Colonic mucosa (tissue), 4 donors: ENCODE data around the gene TSNAX. TPM values are rescaled to one million over a fixed set of nuclear protein-coding genes. Genes with fewer than 3 reads are reported as not detected.

Experiments used
- DNase-seq: peaks from one replicate; pipeline ENCODE4 v3.0.0-alpha.2; 2020
- H3K27ac ChIP-seq: fragments of 200-600 bp; one replicate; pipeline ENCODE4 v1.8.0; 2021
- H3K27me3 ChIP-seq: fragments of 200-600 bp; one replicate; pipeline ENCODE4 v1.8.0; 2021
- H3K36me3 ChIP-seq: fragments of 200-600 bp; one replicate; pipeline ENCODE4 v1.8.0; 2021
- H3K4me1 ChIP-seq: fragments of 200-600 bp; one replicate; pipeline ENCODE4 v1.8.0; 2021; ENCODE audit warnings: mild to moderate bottlenecking
- H3K4me3 ChIP-seq: fragments of 200-600 bp; one replicate; pipeline ENCODE4 v1.8.0; 2021
- H3K9ac ChIP-seq, 2 donors: one replicate each; pipeline ENCODE4 v1.7.0; 2013; ENCODE audit warnings: control low read depth in 2 of 2, low read depth in 2 of 2, low read length in 2 of 2
- H3K9me3 ChIP-seq: fragments of 200-600 bp; one replicate; pipeline ENCODE4 v1.8.0; 2021
- intact Hi-C: fragments of 100-400 bp; cut with DNase I; formaldehyde crosslinking; loops from one replicate; pipeline ENCODE4 v1.14.1; 2022
- total RNA-seq, 2 donors: library from RNA; stranded (reverse); fragmentation: NEBNext Ultra II Directional in 1 of 2; extraction: Animal tissue kit (Norgen Biotek cat#: 25700) in 1 of 2; gene quantifications; one replicate each; pipeline ENCODE4 v1.2.1, GENCODE V29; 2021
- TF ChIP-seq, protein P1 (sequence below): fragments of 200-600 bp; IDR thresholded peaks from one replicate; pipeline ENCODE4 v1.8.0; 2022; ENCODE audit warnings: antibody characterized with exemption, mild to moderate bottlenecking
- donor health status: healthy.
- donor health status: DM: no; HTN: no; CAD: no.
- donor health status: DM: no; HTN: no; CAD: no.

The TSNAX gene
- total RNA-seq, 2 donors from 2014 or later: 22.6 to 37.3 TPM

DNA sequence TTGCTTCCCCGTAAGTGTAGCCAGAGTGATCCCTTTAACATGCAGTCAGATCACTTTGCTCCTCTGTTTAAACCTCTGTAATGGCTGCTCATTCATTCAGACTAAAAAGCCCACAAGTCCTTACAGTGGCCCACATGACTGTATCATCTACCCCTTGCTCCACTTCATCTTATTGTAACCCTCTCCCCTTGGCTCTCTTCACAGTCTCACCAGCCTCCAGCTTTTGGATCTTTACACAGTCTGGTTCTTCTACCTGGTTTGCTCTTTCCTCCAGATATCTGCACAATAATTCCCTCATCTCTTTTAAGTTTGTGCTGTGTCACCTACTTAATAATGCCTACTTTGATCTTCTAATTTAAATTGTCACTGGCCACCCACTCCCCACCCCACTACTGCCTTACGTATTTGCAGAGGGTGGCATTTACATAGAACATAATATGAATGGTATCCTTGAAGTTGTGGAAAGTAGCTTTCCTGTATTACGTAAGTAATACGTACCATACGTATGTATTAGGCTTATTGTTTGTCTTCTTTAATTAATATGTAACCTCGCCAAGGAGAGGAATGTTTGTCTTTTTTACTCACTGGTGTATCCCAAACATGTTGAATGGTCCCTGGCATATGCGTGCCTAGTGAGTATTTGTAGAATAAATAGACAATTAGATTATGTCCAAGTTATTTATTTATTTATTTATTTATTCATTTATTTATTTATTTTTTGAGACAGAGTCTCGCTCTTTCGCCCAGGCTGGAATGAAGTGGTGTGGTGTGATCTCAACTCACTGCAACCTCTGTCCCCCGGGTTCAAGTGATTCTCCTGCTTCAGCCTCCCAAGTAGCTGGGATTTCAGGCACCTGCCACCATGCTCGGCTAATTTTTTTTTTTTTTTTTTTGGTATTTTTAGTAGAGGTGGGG lies 48.6 kb downstream of the TSNAX start:
- no peak for DNase-seq

DNA sequence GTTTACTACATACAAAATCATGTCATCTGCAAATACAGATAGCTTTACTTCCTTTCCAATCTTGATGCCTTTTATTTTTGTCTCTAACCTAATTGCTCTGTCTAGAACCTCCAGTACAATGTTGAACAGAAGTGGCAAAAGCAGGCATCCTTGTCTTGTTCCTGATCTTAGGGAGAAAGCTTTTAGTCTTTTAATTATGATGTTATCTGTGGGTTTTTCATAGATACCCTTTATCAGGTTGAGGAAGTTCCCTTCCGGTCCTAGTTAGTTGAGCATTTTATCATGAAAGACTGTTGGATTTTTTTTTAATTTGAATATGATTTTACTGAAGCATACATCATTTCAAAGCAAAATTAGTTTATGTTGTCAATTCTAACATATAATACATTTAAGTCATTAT lies 52.4 kb downstream of the TSNAX start:
- no peak for DNase-seq
- H3K9me3 ChIP-seq: no peaks in the 10 kb centered on the region
- H3K36me3 ChIP-seq: no peaks in the 10 kb centered on the region
- H3K4me1 ChIP-seq: no peaks in the 10 kb centered on the region
- H3K4me3 ChIP-seq: no peak overlapping the region
- no peak overlapping the region for H3K9ac ChIP-seq
- TF ChIP-seq, protein P1, sequence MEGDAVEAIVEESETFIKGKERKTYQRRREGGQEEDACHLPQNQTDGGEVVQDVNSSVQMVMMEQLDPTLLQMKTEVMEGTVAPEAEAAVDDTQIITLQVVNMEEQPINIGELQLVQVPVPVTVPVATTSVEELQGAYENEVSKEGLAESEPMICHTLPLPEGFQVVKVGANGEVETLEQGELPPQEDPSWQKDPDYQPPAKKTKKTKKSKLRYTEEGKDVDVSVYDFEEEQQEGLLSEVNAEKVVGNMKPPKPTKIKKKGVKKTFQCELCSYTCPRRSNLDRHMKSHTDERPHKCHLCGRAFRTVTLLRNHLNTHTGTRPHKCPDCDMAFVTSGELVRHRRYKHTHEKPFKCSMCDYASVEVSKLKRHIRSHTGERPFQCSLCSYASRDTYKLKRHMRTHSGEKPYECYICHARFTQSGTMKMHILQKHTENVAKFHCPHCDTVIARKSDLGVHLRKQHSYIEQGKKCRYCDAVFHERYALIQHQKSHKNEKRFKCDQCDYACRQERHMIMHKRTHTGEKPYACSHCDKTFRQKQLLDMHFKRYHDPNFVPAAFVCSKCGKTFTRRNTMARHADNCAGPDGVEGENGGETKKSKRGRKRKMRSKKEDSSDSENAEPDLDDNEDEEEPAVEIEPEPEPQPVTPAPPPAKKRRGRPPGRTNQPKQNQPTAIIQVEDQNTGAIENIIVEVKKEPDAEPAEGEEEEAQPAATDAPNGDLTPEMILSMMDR: no peak
- intact Hi-C loops: no loop called here
- no peaks in the 10 kb centered on the region for H3K27me3 ChIP-seq
- no peak overlapping the region for H3K27ac ChIP-seq

More for the DNA sequence above, 48.6 kb downstream of the TSNAX start:
- Histone ChIP-seq H3K27ac (no peak overlapping the region), H3K4me1 (no peaks in the 10 kb centered on the region), H3K9me3 (no peaks in the 10 kb centered on the region), H3K9ac (no peak overlapping the region), H3K36me3 (no peaks in the 10 kb centered on the region), H3K4me3 (no peak overlapping the region), H3K27me3 (no peaks in the 10 kb centered on the region)
- intact Hi-C loops: no loop called here
- TF ChIP-seq, protein P1: no peak

DNA sequence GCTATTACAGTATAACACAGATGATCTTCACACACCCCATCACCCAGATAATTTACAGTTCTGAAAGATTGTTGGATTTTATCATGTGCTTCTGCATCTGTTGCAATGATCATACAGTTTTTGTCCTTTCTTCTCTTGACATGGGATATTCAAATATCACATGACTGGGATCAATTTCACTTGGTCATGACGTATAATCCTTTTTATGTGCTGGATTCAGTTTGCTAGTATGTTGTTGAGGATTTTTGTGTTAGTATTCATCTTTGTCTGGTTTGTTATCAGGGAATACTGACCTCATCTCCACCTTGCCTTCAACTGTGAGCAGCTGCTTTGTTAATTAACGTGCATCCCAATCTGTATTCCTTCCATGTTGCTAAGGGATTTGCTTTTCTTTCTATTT lies 53.4 kb downstream of the TSNAX start:
- Histone ChIP-seq H3K27me3 (no peaks in the 10 kb centered on the region), H3K4me3 (no peak overlapping the region), H3K36me3 (no peaks in the 10 kb centered on the region), H3K9me3 (no peaks in the 10 kb centered on the region), H3K27ac (no peak overlapping the region), H3K9ac (no peak overlapping the region), H3K4me1 (no peaks in the 10 kb centered on the region)
- intact Hi-C loops: no loop called here
- no peak for DNase-seq
- TF ChIP-seq, protein P1: no peak

DNA sequence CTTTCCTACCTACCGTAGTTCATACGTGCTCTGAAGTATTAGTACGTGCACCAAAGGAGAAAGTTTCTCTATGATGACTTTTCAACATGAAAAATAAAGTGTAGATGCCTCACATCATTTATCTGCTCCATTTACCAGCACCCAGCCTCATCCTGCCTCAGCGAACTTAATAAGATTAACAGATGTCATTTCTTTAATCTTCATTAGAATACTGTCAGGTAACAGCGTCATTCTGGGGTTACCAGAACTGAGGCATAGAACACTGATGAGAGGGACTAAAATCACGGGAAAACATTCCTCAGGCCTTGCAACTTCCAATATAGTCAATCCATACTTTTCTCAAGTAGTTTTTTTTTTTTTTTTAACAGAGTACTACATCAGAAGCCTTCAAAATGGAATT lies 54.9 kb downstream of the TSNAX start:
- Histone ChIP-seq H3K4me1 (no peaks in the 10 kb centered on the region), H3K27me3 (no peaks in the 10 kb centered on the region), H3K36me3 (no peaks in the 10 kb centered on the region), H3K27ac (no peak overlapping the region), H3K9ac (no peak overlapping the region), H3K4me3 (no peak overlapping the region), H3K9me3 (no peaks in the 10 kb centered on the region)
- no peak for DNase-seq
- intact Hi-C loops: no loop called here
- TF ChIP-seq, protein P1: no peak

DNA sequence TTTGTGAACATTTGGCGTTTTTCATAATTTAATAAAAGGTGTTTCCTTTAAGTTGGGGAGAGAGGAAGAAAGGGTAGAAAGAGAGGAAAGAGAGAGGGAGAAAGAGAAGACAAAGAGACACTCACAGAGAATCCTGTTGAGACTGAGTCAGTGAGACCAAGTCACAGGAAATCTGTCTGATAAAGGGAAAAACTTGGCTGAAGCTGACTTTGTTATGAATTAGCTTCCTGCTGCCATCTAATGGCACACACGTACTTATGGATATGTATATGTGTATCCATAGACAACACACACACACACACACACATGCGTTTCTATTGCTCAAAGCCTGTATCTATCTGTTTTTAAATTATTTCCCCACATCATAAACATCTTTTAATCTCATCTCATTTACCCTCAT lies 55.6 kb downstream of the TSNAX start:
- Histone ChIP-seq H3K4me3 (no peak overlapping the region), H3K9me3 (no peaks in the 10 kb centered on the region), H3K9ac (no peak overlapping the region), H3K27me3 (no peaks in the 10 kb centered on the region), H3K27ac (no peak overlapping the region), H3K36me3 (no peaks in the 10 kb centered on the region), H3K4me1 (no peaks in the 10 kb centered on the region)
- DNase-seq: no peak
- TF ChIP-seq, protein P1: no peak
- intact Hi-C loops: no loop called here
